Glutamatergic neuron (in vitro differentiated cells): Measurements from ENCODE around the gene NR4A3. TPM values are rescaled to one million over a fixed set of nuclear protein-coding genes. Genes with fewer than 3 reads are reported as not detected.

Experiments
- DNase-seq: peaks from one replicate; pipeline ENCODE4 v3.0.0; 2022
- H3K27ac Mint-ChIP-seq: one replicate; pipeline ENCODE4 v1.8.0; 2020; ENCODE audit warnings: mild to moderate bottlenecking, mixed read lengths, inconsistent platforms; ENCODE audit not compliant: unreplicated experiment
- H3K27me3 Mint-ChIP-seq: one replicate; pipeline ENCODE4 v1.8.0; 2020; ENCODE audit warnings: mild to moderate bottlenecking, moderate library complexity, mixed read lengths, inconsistent platforms; ENCODE audit not compliant: unreplicated experiment
- H3K36me3 Mint-ChIP-seq: one replicate; pipeline ENCODE4 v1.8.0; 2020; ENCODE audit warnings: mild to moderate bottlenecking, mixed read lengths, inconsistent platforms; ENCODE audit not compliant: unreplicated experiment
- H3K4me1 Mint-ChIP-seq: one replicate; pipeline ENCODE4 v1.8.0; 2020; ENCODE audit warnings: mild to moderate bottlenecking, low read depth, mixed read lengths, inconsistent platforms; ENCODE audit not compliant: unreplicated experiment
- H3K4me3 Mint-ChIP-seq: one replicate; pipeline ENCODE4 v1.8.0; 2020; ENCODE audit warnings: mild to moderate bottlenecking, mixed read lengths, inconsistent platforms; ENCODE audit not compliant: unreplicated experiment
- H3K9me3 Mint-ChIP-seq: one replicate; pipeline ENCODE4 v1.8.0; 2020; ENCODE audit warnings: mild to moderate bottlenecking, moderate library complexity, mixed read lengths, inconsistent platforms; ENCODE audit not compliant: unreplicated experiment
- CTCF ChIP-seq: fragments of 200-600 bp; sonication (generic); IDR thresholded peaks from one replicate; pipeline ENCODE4 v1.5.0; 2021; ENCODE audit not compliant: partially characterized antibody, unreplicated experiment
- total RNA-seq: library from RNA; stranded (reverse); fragmentation: NEBNext Ultra II Directional; extraction: Animal tissue kit (Norgen Biotek cat#: 25700); gene quantifications from one replicate; pipeline ENCODE4 v1.2.1, GENCODE V29; 2021; ENCODE audit not compliant: unreplicated experiment

The NR4A3 gene
- total RNA-seq, 1 donor from 2014 or later: 4.1 TPM

DNA sequence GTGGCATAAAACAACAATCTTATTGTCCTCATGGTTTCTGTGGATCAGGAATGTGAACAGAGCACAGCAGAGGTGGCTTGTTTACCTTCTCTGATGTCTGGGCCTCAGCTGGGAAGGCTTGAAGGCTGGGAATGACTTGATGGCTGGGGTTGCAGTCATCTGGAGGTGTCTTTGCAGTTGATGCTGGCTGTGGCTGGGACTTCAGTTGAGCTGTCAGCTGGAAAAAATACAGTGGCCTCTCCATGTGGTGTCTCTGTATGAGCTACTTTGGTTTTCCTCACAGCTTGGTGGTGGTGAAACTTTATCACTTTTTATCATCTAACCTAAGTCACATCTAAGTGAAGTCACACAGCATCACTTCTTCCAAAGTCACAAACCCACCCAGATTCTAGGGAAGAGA is 60.1 kb downstream of the NR4A3 start:
- Mint-ChIP-seq H3K27me3 (no peaks in the 10 kb centered on the region), H3K9me3 (no peaks in the 10 kb centered on the region), H3K4me3 (no peak overlapping the region), H3K36me3 (no peaks in the 10 kb centered on the region), H3K4me1 (no peaks in the 10 kb centered on the region), H3K27ac (no peak overlapping the region)
- DNase-seq: no peak
- no peak for TF ChIP-seq CTCF

DNA sequence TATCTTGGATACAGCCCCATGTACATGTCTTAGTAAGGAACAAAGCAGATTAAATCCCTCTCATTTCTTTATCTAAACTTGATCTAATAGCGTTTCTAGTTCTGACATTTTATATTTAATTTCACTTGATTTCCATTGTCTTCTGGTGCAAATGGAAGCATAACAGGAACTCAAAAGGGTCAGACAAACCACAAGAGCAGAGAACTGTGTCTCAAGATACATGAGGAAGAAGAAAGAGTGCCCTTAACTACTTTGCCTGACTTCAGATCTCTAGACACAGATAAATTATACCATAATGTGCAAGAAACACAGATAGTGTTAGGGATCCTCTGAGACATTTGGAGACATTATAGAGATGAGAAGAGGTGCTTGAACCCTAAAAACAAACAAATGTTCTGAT is 64.1 kb downstream of the NR4A3 start:
- H3K27me3 Mint-ChIP-seq: no peaks in the 10 kb centered on the region
- H3K9me3 Mint-ChIP-seq: no peaks in the 10 kb centered on the region
- no peak overlapping the region for H3K4me3 Mint-ChIP-seq
- H3K4me1 Mint-ChIP-seq: no peaks in the 10 kb centered on the region
- no peak for DNase-seq
- TF ChIP-seq CTCF: no peak
- H3K36me3 Mint-ChIP-seq: no peaks in the 10 kb centered on the region
- no peak overlapping the region for H3K27ac Mint-ChIP-seq

- Mint-ChIP-seq H3K27ac (no peak overlapping the region), H3K27me3 (no peaks in the 10 kb centered on the region), H3K4me1 (no peaks in the 10 kb centered on the region), H3K9me3 (no peaks in the 10 kb centered on the region), H3K36me3 (no peaks in the 10 kb centered on the region), H3K4me3 (no peak overlapping the region)
- no peak for TF ChIP-seq CTCF
- DNase-seq: no peak
Measured at GRCh38 chr9:99889120-99889519, 67.4 kb downstream of the NR4A3 start.

DNA sequence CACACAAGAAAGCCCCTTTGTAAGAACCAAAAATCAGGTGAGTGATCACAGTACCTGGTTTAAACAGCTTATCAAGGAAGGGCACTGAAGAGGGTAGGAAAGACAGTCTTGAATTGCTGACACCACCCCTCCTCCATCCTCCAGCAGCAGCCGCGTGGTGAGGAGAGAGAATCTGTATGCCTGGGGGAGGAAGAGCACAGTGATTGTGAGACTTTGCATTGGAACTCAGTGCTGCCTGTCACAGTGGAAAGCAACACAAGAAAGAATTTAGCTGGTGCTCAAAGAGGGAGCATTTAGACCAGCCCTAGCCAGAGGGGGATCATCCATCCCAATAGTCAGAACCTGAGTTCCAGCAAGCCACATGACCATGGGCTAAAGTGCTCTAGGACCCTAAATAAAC is 73.1 kb downstream of the NR4A3 start:
- Mint-ChIP-seq H3K4me3 (no peak overlapping the region), H3K27ac (no peak overlapping the region), H3K9me3 (no peaks in the 10 kb centered on the region), H3K27me3 (peaks cover 6% of the 10 kb centered on the region), H3K36me3 (no peaks in the 10 kb centered on the region), H3K4me1 (peaks cover 2% of the 10 kb centered on the region)
- no peak for DNase-seq
- no peak for TF ChIP-seq CTCF

DNA sequence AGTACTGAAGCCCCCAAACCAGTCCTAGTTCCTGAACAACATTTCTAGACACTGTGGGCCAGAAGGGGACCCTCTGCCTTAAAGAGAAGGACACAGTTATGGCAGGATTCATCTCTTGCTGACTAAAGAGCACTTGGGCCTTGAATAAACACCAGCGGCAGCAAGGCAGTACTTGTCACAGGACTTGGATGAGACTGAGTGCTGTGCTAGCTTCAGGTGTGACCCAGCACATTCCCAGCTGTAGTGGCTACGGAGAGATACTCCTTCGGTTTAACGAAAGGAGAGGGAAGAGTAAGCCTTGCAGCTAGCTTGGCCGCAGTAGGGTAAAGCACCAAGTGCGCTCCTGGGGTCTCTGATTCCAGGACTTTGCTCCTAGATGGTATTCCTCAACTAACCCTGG is 73.8 kb downstream of the NR4A3 start:
- no peak for DNase-seq
- Mint-ChIP-seq H3K4me1 (peaks cover 2% of the 10 kb centered on the region), H3K27ac (no peak overlapping the region), H3K36me3 (no peaks in the 10 kb centered on the region), H3K9me3 (no peaks in the 10 kb centered on the region), H3K27me3 (peaks cover 6% of the 10 kb centered on the region), H3K4me3 (no peak overlapping the region)
- no peak for TF ChIP-seq CTCF
